ENCODE measurements around the gene CXCL9.

The CXCL9 gene

GRCh38 chr4:76036855-76037254 lies 29.5 kb upstream of the CXCL9 start:
- H3K9me2 ChIP-seq (ENCODE audit: low read depth, low read length) = no peaks in the 10 kb centered on the region
- no peak overlapping the region for H3K4me3 ChIP-seq (ENCODE audit: low read depth, low read length, poor library complexity, severe bottlenecking)
- no peak overlapping the region for H2AFZ ChIP-seq (ENCODE audit: low read length)
- no peak overlapping the region for H3K27ac ChIP-seq (ENCODE audit: low read depth, low read length, poor library complexity, severe bottlenecking)
- no peaks in the 10 kb centered on the region for H4K20me1 ChIP-seq (ENCODE audit: insufficient read depth, low read length)
- H3K27me3 ChIP-seq (ENCODE audit: insufficient read depth, low read length) = no peaks in the 10 kb centered on the region
- H3F3A ChIP-seq (ENCODE audit: insufficient read depth, low read length) = no peaks in the 10 kb centered on the region
- TF ChIP-seq EZH2 (IDR thresholded peaks at IDR 0.05; ENCODE audit: borderline replicate concordance, low read length) = no peak
- TF ChIP-seq CTCF (IDR thresholded peaks at IDR 0.05; ENCODE audit: low read length) = no peak
- no peaks in the 10 kb centered on the region for H3K9me3 ChIP-seq (ENCODE audit: low read length)
- H3K79me2 ChIP-seq (ENCODE audit: insufficient read depth, low read length) = no peaks in the 10 kb centered on the region
- H3K4me2 ChIP-seq (ENCODE audit: low read length) = no peak overlapping the region
- no peak overlapping the region for H3K9ac ChIP-seq (ENCODE audit: low read length)
- no peaks in the 10 kb centered on the region for H3K4me1 ChIP-seq (ENCODE audit: insufficient read depth, low read length, severe bottlenecking)
- H3K36me3 ChIP-seq (ENCODE audit: insufficient read depth, low read length) = no peaks in the 10 kb centered on the region

- Histone ChIP-seq H4K20me1 (ENCODE audit: insufficient read depth, low read length) (no peaks in the 10 kb centered on the region), H3K9me3 (ENCODE audit: low read length) (no peaks in the 10 kb centered on the region), H3K9me2 (ENCODE audit: low read depth, low read length) (no peaks in the 10 kb centered on the region), H3K4me1 (ENCODE audit: insufficient read depth, low read length, severe bottlenecking) (no peaks in the 10 kb centered on the region), H3K27me3 (ENCODE audit: insufficient read depth, low read length) (0 out of 2 replicates have a peak, but pooled peaks cover 4% of the 10 kb centered on the region), H3K9ac (ENCODE audit: low read length) (no peak within 1 kb of the TSS), H3K27ac (ENCODE audit: low read depth, low read length, poor library complexity, severe bottlenecking) (no peak within 1 kb of the TSS), H3F3A (ENCODE audit: insufficient read depth, low read length) (no peaks in the 10 kb centered on the region), H3K36me3 (ENCODE audit: insufficient read depth, low read length) (no peaks in the 10 kb centered on the region), H2AFZ (ENCODE audit: low read length) (no peak within 1 kb of the TSS), H3K4me3 (ENCODE audit: low read depth, low read length, poor library complexity, severe bottlenecking) (no peak within 1 kb of the TSS), H3K4me2 (ENCODE audit: low read length) (no peak within 1 kb of the TSS), H3K79me2 (ENCODE audit: insufficient read depth, low read length) (no peaks in the 10 kb centered on the region)
- no peak for TF ChIP-seq EZH2 (IDR thresholded peaks at IDR 0.05; ENCODE audit: borderline replicate concordance, low read length)
- TF ChIP-seq CTCF (IDR thresholded peaks at IDR 0.05; ENCODE audit: low read length) = no peak
Measured at GRCh38 chr4:76035799-76036380, 28.6 kb upstream of the CXCL9 start, which contains the start of gene CXCL11. Gene CXCL11, minus strand, starts transcription at chr4:76036070. Its CDS starts 83 bp downstream, at chr4:76035987.

GRCh38 chr4:76035141-76035540 lies 27.8 kb upstream of the CXCL9 start:
- no peaks in the 10 kb centered on the region for H4K20me1 ChIP-seq (ENCODE audit: insufficient read depth, low read length)

More at GRCh38 chr4:76035141-76035540, 27.8 kb upstream of the CXCL9 start:
- no peaks in the 10 kb centered on the region for H3F3A ChIP-seq (ENCODE audit: insufficient read depth, low read length)
- no peak overlapping the region for H2AFZ ChIP-seq (ENCODE audit: low read length)
- no peak overlapping the region for H3K27ac ChIP-seq (ENCODE audit: low read depth, low read length, poor library complexity, severe bottlenecking)
- no peaks in the 10 kb centered on the region for H3K4me1 ChIP-seq (ENCODE audit: insufficient read depth, low read length, severe bottlenecking)
- no peak overlapping the region for H3K4me3 ChIP-seq (ENCODE audit: low read depth, low read length, poor library complexity, severe bottlenecking)
- no peak for TF ChIP-seq EZH2 (IDR thresholded peaks at IDR 0.05; ENCODE audit: borderline replicate concordance, low read length)
- TF ChIP-seq CTCF (IDR thresholded peaks at IDR 0.05; ENCODE audit: low read length) = no peak
- H3K4me2 ChIP-seq (ENCODE audit: low read length) = no peak overlapping the region
- H3K9me3 ChIP-seq (ENCODE audit: low read length) = no peaks in the 10 kb centered on the region
- no peaks in the 10 kb centered on the region for H3K36me3 ChIP-seq (ENCODE audit: insufficient read depth, low read length)
- H3K27me3 ChIP-seq (ENCODE audit: insufficient read depth, low read length) = 0 out of 2 replicates have a peak, but pooled peaks cover 4% of the 10 kb centered on the region
- no peaks in the 10 kb centered on the region for H3K79me2 ChIP-seq (ENCODE audit: insufficient read depth, low read length)
- no peaks in the 10 kb centered on the region for H3K9me2 ChIP-seq (ENCODE audit: low read depth, low read length)
- no peak overlapping the region for H3K9ac ChIP-seq (ENCODE audit: low read length)
